Activated T-cell treated with anti-CD3 and anti-CD28 coated beads, Interleukin-2, amount 50 U/mL, for 72 hours (primary cell): ENCODE measurements around the gene OR2S2. TPM values are rescaled to one million over a fixed set of nuclear protein-coding genes. Genes with fewer than 3 reads are reported as not detected.

Experiments used
- ATAC-seq, 2 donors: fragments of 150-1000 bp; cut with Tn5 transposase; replicated peaks in 1 of 2; 2 replicates each; pipeline ENCODE4 v1.10.0; 2021; ENCODE audit warnings: moderate library complexity in 2 of 2, mild to moderate bottlenecking in 1 of 2
- DNase-seq, 2 donors: peaks; one replicate each; pipeline ENCODE4 v3.0.0; 2021 to 2022; ENCODE audit warnings: mixed read lengths in 1 of 2
- H3K27ac Mint-ChIP-seq: one replicate; pipeline ENCODE4 v1.8.0; 2022; ENCODE audit warnings: mild to moderate bottlenecking, moderate library complexity, mixed read lengths
- H3K27me3 Mint-ChIP-seq: one replicate; pipeline ENCODE4 v1.8.0; 2022; ENCODE audit warnings: low read depth, mixed read lengths
- H3K36me3 Mint-ChIP-seq, 2 donors: one replicate each; pipeline ENCODE4 v1.8.0; 2022; ENCODE audit warnings: mixed read lengths in 2 of 2, mild to moderate bottlenecking in 1 of 2; ENCODE audit not compliant: insufficient read depth in 2 of 2
- H3K4me1 Mint-ChIP-seq: one replicate; pipeline ENCODE4 v1.8.0; 2022; ENCODE audit warnings: low read depth, mixed read lengths
- H3K4me3 Mint-ChIP-seq, 2 donors: one replicate each; pipeline ENCODE4 v1.8.0; 2022; ENCODE audit warnings: mild to moderate bottlenecking in 2 of 2, mixed read lengths in 2 of 2, moderate library complexity in 2 of 2
- H3K9me3 Mint-ChIP-seq, 2 donors: one replicate each; pipeline ENCODE4 v1.8.0; 2022; ENCODE audit warnings: mixed read lengths in 2 of 2
- total RNA-seq, 2 donors: library from RNA; stranded (reverse); gene quantifications; one replicate each; pipeline ENCODE4 v1.2.3, GENCODE V29; 2022

OR2S2 gene
- total RNA-seq, 2 donors from 2014 or later = not detected

DNA sequence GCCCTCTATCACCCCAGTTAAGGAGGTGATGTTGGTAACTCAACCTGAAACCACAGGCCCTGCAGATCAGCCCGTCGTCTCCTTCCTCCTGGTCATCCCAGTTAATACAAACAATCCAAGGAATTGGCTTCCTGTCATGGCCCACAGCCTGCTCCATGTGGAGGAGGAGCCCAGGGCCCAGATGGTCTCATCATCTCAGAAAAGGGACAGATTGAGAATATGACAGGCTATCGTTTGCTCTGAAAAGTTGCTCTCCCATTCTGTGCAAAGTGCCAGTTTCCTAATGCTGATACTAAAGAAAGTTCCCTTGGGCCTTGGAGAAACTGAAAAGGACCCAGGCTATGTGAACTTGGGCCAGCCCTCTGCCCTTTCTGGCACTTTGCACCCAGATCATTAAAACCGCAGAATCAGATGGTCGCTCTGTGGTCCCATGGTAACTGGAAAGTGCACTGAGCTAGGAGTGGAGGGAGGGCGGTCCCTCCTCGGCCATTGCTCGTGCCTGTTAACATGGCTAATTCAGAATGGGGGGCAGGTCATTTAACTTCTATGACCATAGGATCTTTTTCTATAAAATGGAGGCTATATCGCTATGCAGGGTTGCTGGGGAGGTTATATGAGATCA lies 49.3 kb downstream of the OR2S2 start:
- Mint-ChIP-seq H3K4me3 (no peak overlapping the region), H3K27ac (no peak overlapping the region), H3K27me3 (no peaks in the 10 kb centered on the region), H3K4me1 (peaks cover 38% of the 10 kb centered on the region), H3K36me3 (no peaks in the 10 kb centered on the region), H3K9me3 (no peaks in the 10 kb centered on the region)
- ATAC-seq = no peak
- no peak for DNase-seq

DNA sequence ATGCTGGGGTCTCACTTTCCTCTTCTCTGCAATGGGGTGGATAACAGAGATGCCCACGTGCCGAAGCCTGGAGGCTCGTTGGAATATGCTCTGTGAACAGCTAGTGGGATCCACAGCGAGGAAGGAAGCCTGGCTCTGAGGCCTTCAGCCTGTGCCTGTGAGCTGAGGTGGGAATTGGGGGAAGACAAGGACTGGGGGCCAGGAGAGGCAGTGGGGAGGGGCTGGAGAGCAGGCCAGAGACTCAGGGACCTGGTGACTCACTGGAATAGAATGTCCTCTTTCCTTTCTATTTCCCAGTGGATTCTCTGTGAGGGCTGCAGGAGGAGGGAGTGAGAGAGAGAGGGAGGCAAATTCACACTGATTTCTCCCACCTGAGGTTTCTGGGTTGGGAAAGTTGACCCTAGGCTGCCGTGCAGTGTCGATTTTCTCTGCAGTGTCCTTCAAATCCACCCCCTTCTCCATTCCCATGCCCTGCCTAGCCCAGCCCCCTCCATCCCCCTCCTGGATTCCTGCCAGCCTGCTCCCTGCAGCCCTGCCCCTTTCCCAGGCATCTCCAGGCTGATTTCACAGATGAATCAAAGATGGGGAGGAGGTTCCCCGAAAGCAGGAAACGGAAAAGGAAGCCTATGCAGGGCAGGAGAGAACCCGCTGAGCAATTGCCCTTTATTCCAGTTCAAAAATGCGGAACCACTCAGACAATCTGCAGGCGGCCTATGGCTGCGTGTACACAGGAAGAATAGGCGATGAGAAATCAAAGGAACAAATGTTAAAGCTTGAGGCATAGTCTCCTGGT lies 50.0 kb downstream of the OR2S2 start:
- DNase-seq = no peak
- Mint-ChIP-seq H3K4me1 (peaks cover 38% of the 10 kb centered on the region), H3K36me3 (no peaks in the 10 kb centered on the region), H3K9me3 (no peaks in the 10 kb centered on the region), H3K27me3 (no peaks in the 10 kb centered on the region), H3K4me3 (no peak overlapping the region), H3K27ac (no peak overlapping the region)
- ATAC-seq = no peak

Other genes with a start within 250 kb of the OR2S2 start
- gene TLN1, start 226.0 kb downstream of the OR2S2 start, total RNA-seq = 100 to 1,000 TPM; 200 to 235 TPM
- gene CREB3, start 225.5 kb downstream of the OR2S2 start, total RNA-seq = 10 to 100 TPM; 30.7 to 33.1 TPM
- gene GBA2, start 208.9 kb downstream of the OR2S2 start, total RNA-seq = 10 to 100 TPM; 37.7 to 38.4 TPM
- 10 to 100 TPM; 32.5 TPM for gene RGP1, start 208.9 kb downstream of the OR2S2 start, total RNA-seq
- gene MSMP, start 203.9 kb downstream of the OR2S2 start, total RNA-seq = not detected
- 10 to 100 TPM in 1 of 2 donors, 1 to 10 TPM in 1; 6.7 to 11.5 TPM for gene NPR2, start 166.6 kb downstream of the OR2S2 start, total RNA-seq
- gene SPAG8, start 145.9 kb downstream of the OR2S2 start, total RNA-seq = 1 to 10 TPM; 1.1 to 1.4 TPM
- gene HINT2, start 143.1 kb downstream of the OR2S2 start, total RNA-seq = 10 to 100 TPM; 69.2 to 80.9 TPM
- not detected for gene FAM221B, start 129.4 kb downstream of the OR2S2 start, total RNA-seq
- gene TMEM8B, start 128.9 kb downstream of the OR2S2 start, total RNA-seq = 1 to 10 TPM; 8.4 to 9.1 TPM
- gene OR13J1, start 87.8 kb downstream of the OR2S2 start, total RNA-seq = not detected
- not detected for gene HRCT1, start 52.0 kb downstream of the OR2S2 start, total RNA-seq
- gene SPAAR, start 48.7 kb downstream of the OR2S2 start, total RNA-seq = not detected
- gene RECK, start 78.8 kb upstream of the OR2S2 start, total RNA-seq = 1 to 10 TPM; 6.3 to 6.8 TPM
- gene GLIPR2, start 178.6 kb upstream of the OR2S2 start, total RNA-seq = 10 to 100 TPM; 17.7 to 22.7 TPM
- gene CCIN, start 211.2 kb upstream of the OR2S2 start, total RNA-seq = under 1 TPM in 1 of 2 donors, not detected in 1; 0.12 TPM
- 10 to 100 TPM; 86.8 to 91.6 TPM for gene CLTA, start 232.8 kb upstream of the OR2S2 start, total RNA-seq